Neuronal stem cell (in vitro differentiated cells): ENCODE results near the gene ATG2A.
A peak's percentile ranks its signal among the peaks of the same experiment; 100 is the strongest.
"Not testable (repeated sequence)": the region's sequence is repeated elsewhere in the genome, so short reads cannot be mapped to it uniquely, and the experiment has no call there.

Experiments used
- DNase-seq: peaks from one replicate; pipeline ENCODE4 v3.0.0-alpha.2; 2013; ENCODE audit warnings: low spot score
- H2AFZ ChIP-seq: one replicate; pipeline ENCODE4 v1.6.1; 2013; ENCODE audit warnings: mild to moderate bottlenecking, low read length, inconsistent platforms
- H2AK5ac ChIP-seq: 2 replicates; pipeline ENCODE4 v1.6.1; 2013; ENCODE audit warnings: low read depth, mild to moderate bottlenecking, inconsistent platforms, low read length, moderate library complexity, mixed read lengths
- H2BK120ac ChIP-seq: 2 replicates; pipeline ENCODE4 v1.6.1; 2013; ENCODE audit warnings: low read depth, mild to moderate bottlenecking, inconsistent platforms, low read length, moderate library complexity, mixed read lengths
- H2BK12ac ChIP-seq: one replicate; pipeline ENCODE4 v1.6.1; 2013; ENCODE audit warnings: low read length, inconsistent platforms
- H2BK15ac ChIP-seq: 2 replicates; pipeline ENCODE4 v1.6.1; 2013; ENCODE audit warnings: mild to moderate bottlenecking, low read length, inconsistent platforms, mixed read lengths
- H2BK5ac ChIP-seq: one replicate; pipeline ENCODE4 v1.6.1; 2013; ENCODE audit warnings: inconsistent platforms, mild to moderate bottlenecking, low read length, moderate library complexity
- H3K14ac ChIP-seq: one replicate; pipeline ENCODE4 v1.6.1; 2013; ENCODE audit warnings: low read length, inconsistent platforms
- H3K18ac ChIP-seq: 2 replicates; pipeline ENCODE4 v1.6.1; 2013; ENCODE audit warnings: low read length, inconsistent platforms
- H3K23ac ChIP-seq: 2 replicates; pipeline ENCODE4 v1.6.1; 2013; ENCODE audit warnings: low read depth, mild to moderate bottlenecking, mixed read lengths, low read length, inconsistent platforms; ENCODE audit not compliant: poor library complexity
- H3K27ac ChIP-seq: replicated peaks from 3 replicates; pipeline ENCODE4 v1.5.1; 2013; ENCODE audit warnings: low read length, inconsistent platforms
- H3K27me3 ChIP-seq, 3 experiments: 2 replicates each; pipeline ENCODE4 v1.6.1; 2013; ENCODE audit warnings: low read length in 3 of 3, mild to moderate bottlenecking in 2 of 3, inconsistent platforms in 1 of 3, low read depth in 1 of 3, mixed read lengths in 1 of 3, moderate library complexity in 1 of 3; ENCODE audit not compliant: control insufficient read depth in 3 of 3, insufficient read depth in 3 of 3
- H3K36me3 ChIP-seq, 2 donors: replicated peaks in 1 of 2; 2 replicates each; pipeline ENCODE4 v1.6.1; 2013; ENCODE audit warnings: low read length in 2 of 2; ENCODE audit not compliant: control insufficient read depth in 2 of 2, insufficient read depth in 2 of 2
- H3K4ac ChIP-seq: 2 replicates; pipeline ENCODE4 v1.6.1; 2013; ENCODE audit warnings: inconsistent platforms, mild to moderate bottlenecking, low read length, moderate library complexity
- H3K4me1 ChIP-seq, 2 donors: 1 replicate in 1 of 2; 2 replicates in 1 of 2; pipeline ENCODE4 v1.6.1; 2013; ENCODE audit warnings: low read length in 2 of 2, low read depth in 1 of 2; ENCODE audit not compliant: control insufficient read depth in 2 of 2, insufficient read depth in 1 of 2
- H3K4me2 ChIP-seq: one replicate; pipeline ENCODE4 v1.6.1; 2013; ENCODE audit warnings: mild to moderate bottlenecking, low read length, inconsistent platforms; ENCODE audit not compliant: insufficient read depth, poor library complexity, severe bottlenecking
- H3K4me3 ChIP-seq, 2 donors: 2 replicates each; pipeline ENCODE4 v1.5.1; 2013; ENCODE audit warnings: low read length in 2 of 2, mild to moderate bottlenecking in 2 of 2, inconsistent platforms in 1 of 2, moderate library complexity in 1 of 2
- H3K79me1 ChIP-seq: one replicate; pipeline ENCODE4 v1.6.1; 2013; ENCODE audit warnings: low read depth, mild to moderate bottlenecking, inconsistent platforms, low read length, moderate library complexity
- H3K9ac ChIP-seq: one replicate; pipeline ENCODE4 v1.6.1; 2013; ENCODE audit warnings: mild to moderate bottlenecking, low read depth, low read length, inconsistent platforms; ENCODE audit not compliant: poor library complexity
- H3K9me3 ChIP-seq, 2 donors: replicated peaks in 1 of 2; 2 replicates each; pipeline versions ENCODE3 to v1.6.1; 2013; ENCODE audit warnings: low read length in 2 of 2, mild to moderate bottlenecking in 2 of 2, inconsistent platforms in 1 of 2, low read depth in 1 of 2, mixed read lengths in 1 of 2, moderate library complexity in 1 of 2; ENCODE audit not compliant: control insufficient read depth in 2 of 2, insufficient read depth in 1 of 2
- H4K8ac ChIP-seq: one replicate; pipeline ENCODE4 v1.6.1; 2013; ENCODE audit warnings: low read depth, mild to moderate bottlenecking, inconsistent platforms, low read length, moderate library complexity
- H4K91ac ChIP-seq: one replicate; pipeline ENCODE4 v1.6.1; 2013; ENCODE audit warnings: low read length, low read depth, mild to moderate bottlenecking, inconsistent platforms; ENCODE audit not compliant: poor library complexity
- WGBS, 2 donors: extraction: QIAGEN DNeasy Blood & Tissue Kit; methylation state at CpG; one replicate each; pipeline ENCODE4 v1.1.7; 2013; ENCODE audit warnings: missing lambda C conversion rate in 2 of 2, mixed read lengths in 1 of 2; ENCODE audit not compliant: insufficient read length in 2 of 2, insufficient replicate concordance in 1 of 2; ENCODE audit errors: extremely low coverage in 2 of 2; 5-methylcytosine and 5-hydroxymethylcytosine counted together

The ATG2A gene

DNA sequence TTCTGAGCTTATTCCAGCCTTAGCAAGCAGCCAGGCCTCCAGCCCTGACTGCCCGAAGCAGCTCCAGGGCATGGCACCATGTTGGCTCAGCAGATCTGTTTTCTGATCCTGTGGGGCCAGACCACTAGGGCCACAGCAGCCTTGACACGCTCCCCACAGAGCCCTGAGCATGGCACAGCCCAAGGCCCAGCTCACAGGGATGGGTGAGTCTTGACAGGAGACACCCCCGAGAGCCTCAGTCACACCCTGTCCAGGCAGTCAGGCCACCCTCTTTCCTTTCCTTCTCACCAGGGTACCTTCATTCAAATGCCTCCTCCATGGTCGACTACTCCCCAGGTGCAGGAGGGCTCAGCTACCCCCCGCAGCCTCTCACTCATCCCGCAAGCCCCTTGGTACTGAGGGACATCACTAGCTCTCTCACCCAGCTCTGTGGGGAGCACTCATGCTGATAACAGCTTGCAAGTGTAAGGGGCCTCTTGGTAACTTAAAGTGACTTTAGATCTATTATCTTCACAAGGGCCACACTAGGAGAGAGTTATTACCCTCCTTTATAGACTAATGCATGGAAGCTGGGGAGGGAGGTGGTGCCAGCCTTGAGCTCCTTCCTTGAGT lies 68.7 kb downstream of the ATG2A start:
- H2BK5ac ChIP-seq: no peak overlapping the region
- H3K4ac ChIP-seq: no peak overlapping the region
- H3K27me3 ChIP-seq: peaks cover 0 to 18% (median 8%) of the 10 kb centered on the region in 3 experiments
- H3K9me3 ChIP-seq: no peaks in the 10 kb centered on the region
- no peak overlapping the region for H3K9ac ChIP-seq
- no peak overlapping the region for H2AFZ ChIP-seq
- H3K4me1 ChIP-seq: peaks cover 8% of the 10 kb centered on the region in 2 donors
- no peak overlapping the region for H3K27ac ChIP-seq
- peaks cover 2% of the 10 kb centered on the region for H3K79me1 ChIP-seq
- H3K18ac ChIP-seq: no peak overlapping the region
- H2BK15ac ChIP-seq: no peak overlapping the region
- H3K14ac ChIP-seq: no peak overlapping the region
- H3K36me3 ChIP-seq: peaks cover 0 to 7% of the 10 kb centered on the region in 2 donors
- H2BK12ac ChIP-seq: no peak overlapping the region
- no peak overlapping the region for H3K23ac ChIP-seq
- DNase-seq: no peak
- H2AK5ac ChIP-seq: no peak overlapping the region
- no peak overlapping the region for H4K8ac ChIP-seq
- H3K4me3 ChIP-seq: no peak overlapping the region
- H2BK120ac ChIP-seq: no peak overlapping the region
- no peak overlapping the region for H4K91ac ChIP-seq
- H3K4me2 ChIP-seq: no peak overlapping the region
- no CpG with 5 or more reads among the region's 6 CpGs for WGBS, 2 donors

DNA sequence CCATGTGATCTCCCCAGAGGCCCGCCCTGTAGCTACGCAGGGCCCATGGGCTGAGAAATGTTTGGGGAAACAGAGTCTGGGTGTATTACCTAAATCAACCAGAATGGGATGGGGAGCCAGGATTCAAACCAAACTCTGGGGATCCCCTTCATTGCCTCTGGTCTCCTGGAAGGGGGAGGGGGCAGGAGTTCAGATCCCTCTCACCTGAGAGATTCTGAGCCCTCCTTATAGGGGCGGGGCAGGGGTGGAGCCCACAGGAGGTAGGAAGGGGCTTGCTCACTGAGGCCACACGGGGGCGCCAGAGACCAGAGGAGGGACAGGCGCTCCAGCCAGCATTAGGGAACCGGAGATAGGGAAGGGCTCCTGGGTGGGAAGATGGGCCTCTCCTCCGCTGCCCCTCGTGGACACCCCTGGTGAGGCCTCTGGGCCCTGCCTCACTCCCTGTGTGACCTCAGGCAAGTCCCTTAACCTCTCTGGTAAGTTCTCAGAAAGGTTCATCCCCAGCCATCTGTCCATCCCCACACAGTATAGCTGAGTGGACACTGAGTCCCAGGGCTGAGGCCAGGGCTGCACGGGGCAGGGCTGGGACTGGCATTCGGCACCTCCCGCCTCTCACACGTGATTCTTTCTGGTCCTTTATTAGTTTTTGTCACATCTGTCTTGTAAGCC lies 69.9 kb downstream of the ATG2A start:
- Histone ChIP-seq H3K79me1 (peaks cover 2% of the 10 kb centered on the region), H3K18ac (no peak overlapping the region), H2BK5ac (no peak overlapping the region), H2BK120ac (no peak overlapping the region), H3K4me3 (no peak overlapping the region), H3K27me3 (peaks cover 0 to 18% (median 8%) of the 10 kb centered on the region in 3 experiments), H3K23ac (no peak overlapping the region), H3K36me3 (no peaks in the 10 kb centered on the region), H2AK5ac (no peak overlapping the region), H2BK15ac (no peak overlapping the region), H3K4me1 (peaks cover 19 to 20% of the 10 kb centered on the region in 2 donors), H2BK12ac (no peak overlapping the region), H3K9ac (no peak overlapping the region), H2AFZ (no peak overlapping the region), H3K4ac (no peak overlapping the region), H3K27ac (no peak overlapping the region), H3K9me3 (no peaks in the 10 kb centered on the region), H3K14ac (no peak overlapping the region), H4K8ac (no peak overlapping the region), H4K91ac (no peak overlapping the region), H3K4me2 (no peak overlapping the region)
- DNase-seq: peak; percentile 91
- no CpG with 5 or more reads among the region's 13 CpGs for WGBS, 2 donors

DNA sequence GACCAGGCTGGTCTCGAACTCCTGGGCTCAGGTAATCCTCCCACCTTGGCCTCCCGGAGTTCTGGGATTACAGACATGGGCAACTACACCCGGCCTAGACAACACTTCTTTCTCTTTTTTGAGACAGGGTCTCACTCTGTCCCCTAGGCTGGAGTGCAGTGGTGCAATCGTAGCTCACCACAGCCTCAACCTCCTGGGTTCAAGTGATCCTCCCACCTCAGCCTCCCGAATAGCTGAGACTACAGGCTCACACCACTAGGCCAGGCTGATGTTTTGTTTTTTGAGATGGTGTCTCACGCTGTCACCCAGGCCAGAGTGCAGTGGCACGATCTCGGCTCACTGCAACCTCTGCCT lies 71.3 kb downstream of the ATG2A start:
- not testable (repeated sequence) for H3K79me1 ChIP-seq, H3K9ac ChIP-seq, H2AFZ ChIP-seq, H3K14ac ChIP-seq, H3K4me3 ChIP-seq, H2AK5ac ChIP-seq, H3K9me3 ChIP-seq, H3K18ac ChIP-seq, H3K27ac ChIP-seq, H3K4ac ChIP-seq, H3K36me3 ChIP-seq, H4K8ac ChIP-seq, H4K91ac ChIP-seq, DNase-seq, H3K23ac ChIP-seq, H2BK120ac ChIP-seq, H2BK15ac ChIP-seq, H2BK5ac ChIP-seq, H3K4me2 ChIP-seq, H2BK12ac ChIP-seq
- Histone ChIP-seq H3K4me1 (peaks cover 15 to 20% of the 10 kb centered on the region in 2 donors), H3K27me3 (peaks cover 0 to 18% (median 8%) of the 10 kb centered on the region in 3 experiments)
- WGBS, 2 donors: no CpG with 5 or more reads among the region's 8 CpGs

DNA sequence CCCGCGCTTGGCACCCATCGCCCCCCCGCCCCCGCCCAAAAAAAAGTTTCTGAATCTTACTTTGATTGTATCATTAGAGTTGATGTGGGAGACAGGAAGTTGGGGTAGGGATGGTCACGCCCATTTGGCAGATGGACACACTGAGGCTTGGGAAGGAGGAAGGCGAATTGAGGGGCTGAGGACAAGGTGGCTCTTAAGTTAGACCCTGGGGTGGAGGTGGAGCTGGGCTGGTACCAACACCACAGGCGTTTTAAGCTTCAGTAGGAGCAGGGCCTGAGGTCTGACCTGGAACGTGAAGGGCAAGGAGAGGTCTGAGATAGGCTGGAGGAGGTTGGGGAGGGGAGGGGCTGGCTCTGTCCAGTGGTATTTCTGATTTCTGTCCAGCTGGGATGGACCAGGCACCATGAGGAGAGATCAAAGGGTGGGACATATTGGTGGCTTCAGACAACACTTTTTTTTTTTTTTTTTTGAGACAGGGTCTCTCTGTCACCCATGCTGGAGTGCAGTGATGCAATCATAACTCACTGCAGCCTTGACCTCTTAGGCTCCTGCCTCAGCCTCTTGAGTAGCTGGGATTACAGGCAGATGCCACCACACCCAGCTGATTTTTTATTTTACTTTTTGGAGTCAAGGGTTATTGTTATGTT lies 71.8 kb downstream of the ATG2A start:
- H3K9ac ChIP-seq: no peak overlapping the region

More for the DNA sequence above, 71.8 kb downstream of the ATG2A start:
- H3K27me3 ChIP-seq: peaks cover 0 to 18% (median 8%) of the 10 kb centered on the region in 3 experiments
- peak overlapping the region; percentile 60 for H3K23ac ChIP-seq
- no peak overlapping the region for H3K18ac ChIP-seq
- H3K27ac ChIP-seq: no peak overlapping the region
- DNase-seq: no peak
- H3K36me3 ChIP-seq: no peaks in the 10 kb centered on the region
- H2BK120ac ChIP-seq: no peak overlapping the region
- peaks cover 15 to 20% of the 10 kb centered on the region in 2 donors for H3K4me1 ChIP-seq
- H3K4me3 ChIP-seq: no peak overlapping the region
- no peak overlapping the region for H2AK5ac ChIP-seq
- no peaks in the 10 kb centered on the region for H3K9me3 ChIP-seq
- no peak overlapping the region for H3K4ac ChIP-seq
- no peak overlapping the region for H3K14ac ChIP-seq
- no CpG with 5 or more reads among the region's 9 CpGs for WGBS, 2 donors
- no peak overlapping the region for H3K4me2 ChIP-seq
- H2AFZ ChIP-seq: peak overlapping the region; percentile 82
- H2BK5ac ChIP-seq: no peak overlapping the region
- no peak overlapping the region for H4K91ac ChIP-seq
- H2BK15ac ChIP-seq: no peak overlapping the region
- no peak overlapping the region for H2BK12ac ChIP-seq
- H4K8ac ChIP-seq: no peak overlapping the region
- no peaks in the 10 kb centered on the region for H3K79me1 ChIP-seq
